ENCODE data around the gene TEAD2. TPM values are rescaled to one million over a fixed set of nuclear protein-coding genes. Genes with fewer than 3 reads are reported as not detected.
A peak's percentile ranks its signal among the peaks of the same experiment; 100 is the strongest.

Gene TEAD2
- total RNA-seq (10 to 100 TPM; 36.3 to 50.5 TPM), polyA plus RNA-seq (ENCODE audit: insufficient read length in 6 of 6) (100 to 1,000 TPM; 108 to 136 (median 123) TPM)
- long read RNA-seq, donor 1, transcript TEAD2-201 (12 exons, 2,164 nt): major isoform, 7 of 4,726 reads
- long read RNA-seq, donor 1, partial matches to known transcripts: 1,769 of 4,726 reads
- long read RNA-seq, donor 1, other reads (novel, unspliced or antisense): 2,945 of 4,726 reads
- long read RNA-seq, donor 2, partial matches to known transcripts: 78 of 84 reads
- long read RNA-seq, donor 2, other reads (novel, unspliced or antisense): 0 of 84 reads
- long read RNA-seq, donor 3, transcript TEAD2-201 (12 exons, 2,164 nt): minor isoform, 5 of 38 reads
- long read RNA-seq, donor 3, transcript TEAD2-202 (11 exons, 2,440 nt): major isoform, 8 of 38 reads
- long read RNA-seq, donor 3, partial matches to known transcripts: 24 of 38 reads
- long read RNA-seq, donor 3, other reads (novel, unspliced or antisense): 0 of 38 reads
- long read RNA-seq, donor 4, partial matches to known transcripts: 2 of 6 reads
- long read RNA-seq, donor 4, other reads (novel, unspliced or antisense): 4 of 6 reads
- long read RNA-seq, donor 5, partial matches to known transcripts: 10,956 of 12,904 reads
- long read RNA-seq, donor 5, other reads (novel, unspliced or antisense): 1,941 of 12,904 reads
- long read RNA-seq, donor 6, partial matches to known transcripts: 50 of 57 reads
- long read RNA-seq, donor 6, other reads (novel, unspliced or antisense): 0 of 57 reads
- long read RNA-seq, donor 7, partial matches to known transcripts: 5 of 10 reads
- long read RNA-seq, donor 7, other reads (novel, unspliced or antisense): 0 of 10 reads
- long read RNA-seq, donor 8, partial matches to known transcripts: 30 of 37 reads
- long read RNA-seq, donor 8, other reads (novel, unspliced or antisense): 0 of 37 reads
- long read RNA-seq, donor 9: 0 reads
- long read RNA-seq, donor 10, partial matches to known transcripts: 1 of 3 reads
- long read RNA-seq, donor 10, other reads (novel, unspliced or antisense): 2 of 3 reads
- long read RNA-seq, donor 11: 0 reads
- long read RNA-seq, donor 12, partial matches to known transcripts: 37 of 42 reads
- long read RNA-seq, donor 12, other reads (novel, unspliced or antisense): 0 of 42 reads

GRCh38 chr19:49362048-49362928 lies at the start of gene TEAD2:
Gene TEAD2, minus strand, starts transcription at chr19:49362416. Its CDS starts 2,341 bp downstream, at chr19:49360075.
- Histone ChIP-seq H3K27me3 (peaks cover 0 to 43% of the 10 kb centered on the region in 2 donors), H3K36me3 (peaks cover 0 to 17% of the 10 kb centered on the region in 2 donors), H3K9me3 (no peaks in the 10 kb centered on the region), H3K4me3 (peak within 1 kb of the TSS; percentile 55 to 71), H3K4me1 (peaks cover 7 to 21% of the 10 kb centered on the region in 2 donors), H3K27ac (peak within 1 kb of the TSS; percentile 83 to 90)
- no peak for TF ChIP-seq CTCF (IDR thresholded peaks at IDR 0.05)
- intact Hi-C loops (cut with DNase I): no loop called here
- DNase-seq (peak; percentile 78 to 89 (median 84)), ATAC-seq (peak; percentile 63)

GRCh38 chr19:49411681-49412326 lies 49.6 kb upstream of the TEAD2 start:
- H3K36me3 ChIP-seq: no peaks in the 10 kb centered on the region
- no peak overlapping the region for H3K27ac ChIP-seq
- ATAC-seq (no peak), DNase-seq (no peak)
- no peak overlapping the region for H3K4me3 ChIP-seq
- TF ChIP-seq CTCF (IDR thresholded peaks at IDR 0.05): no peak
- no peaks in the 10 kb centered on the region for H3K9me3 ChIP-seq
- intact Hi-C loops (cut with DNase I): no loop called here
- peaks cover 0 to 13% of the 10 kb centered on the region in 2 donors for H3K4me1 ChIP-seq
- peaks cover 0 to 23% of the 10 kb centered on the region in 2 donors for H3K27me3 ChIP-seq

- H3K27me3 ChIP-seq: peaks cover 0 to 5% of the 10 kb centered on the region in 2 donors
- DNase-seq: no peak
- intact Hi-C loops (cut with DNase I): no loop called here
- no peaks in the 10 kb centered on the region for H3K9me3 ChIP-seq
- ATAC-seq: peak; percentile 56
- TF ChIP-seq CTCF (IDR thresholded peaks at IDR 0.05): no peak
- H3K4me1 ChIP-seq: peaks cover 0 to 13% of the 10 kb centered on the region in 2 donors
- H3K27ac ChIP-seq: peak overlapping the region in 1 of 2 donors; percentile 18
- H3K36me3 ChIP-seq: no peaks in the 10 kb centered on the region
- H3K4me3 ChIP-seq: no peak overlapping the region
Observed at GRCh38 chr19:49409441-49410029, 47.3 kb upstream of the TEAD2 start.

GRCh38 chr19:49408816-49409440 lies 46.7 kb upstream of the TEAD2 start:
- Histone ChIP-seq H3K27ac (no peak overlapping the region), H3K4me1 (peaks cover 0 to 13% of the 10 kb centered on the region in 2 donors), H3K4me3 (no peak overlapping the region), H3K9me3 (no peaks in the 10 kb centered on the region), H3K27me3 (peaks cover 0 to 5% of the 10 kb centered on the region in 2 donors), H3K36me3 (no peaks in the 10 kb centered on the region)
- intact Hi-C loops (cut with DNase I): no loop called here
- ATAC-seq (peak; percentile 27), DNase-seq (no peak)
- TF ChIP-seq CTCF (IDR thresholded peaks at IDR 0.05): no peak

All from left lung (tissue), 14 donors.